WI38 (cell line): Measurements from ENCODE around the gene BCL11A.

Experiments used
- H3K4me3 ChIP-seq: 2 replicates; pipeline ENCODE4 v1.5.1; 2011; ENCODE audit warnings: low read depth, mild to moderate bottlenecking, control low read depth, low read length
- CTCF ChIP-seq: IDR thresholded peaks from 2 replicates; pipeline ENCODE4 v1.5.1; 2012; ENCODE audit warnings: low read depth, mild to moderate bottlenecking, control low read depth, low read length

Gene BCL11A

GRCh38 chr2:60544954-60545560, 8.4 kb downstream of the BCL11A start:
- no peak for TF ChIP-seq CTCF
- H3K4me3 ChIP-seq, result no peak overlapping the region

GRCh38 chr2:60544062-60544461, 9.4 kb downstream of the BCL11A start:
- TF ChIP-seq CTCF, result no peak
- no peak overlapping the region for H3K4me3 ChIP-seq

GRCh38 chr2:60541056-60541651, 12.3 kb downstream of the BCL11A start:
- no peak for TF ChIP-seq CTCF
- H3K4me3 ChIP-seq, result no peak overlapping the region

- TF ChIP-seq CTCF, result no peak
- H3K4me3 ChIP-seq, result no peak overlapping the region
Measured at GRCh38 chr2:60540074-60540473, 13.4 kb downstream of the BCL11A start.

GRCh38 chr2:60539140-60539539, 14.3 kb downstream of the BCL11A start:
- H3K4me3 ChIP-seq, result no peak overlapping the region
- no peak for TF ChIP-seq CTCF

GRCh38 chr2:60538101-60538500, 15.4 kb downstream of the BCL11A start:
- TF ChIP-seq CTCF, result no peak

GRCh38 chr2:60536746-60537145, 16.7 kb downstream of the BCL11A start:
- TF ChIP-seq CTCF, result no peak
- no peak overlapping the region for H3K4me3 ChIP-seq

More at GRCh38 chr2:60538101-60538500, 15.4 kb downstream of the BCL11A start:
- H3K4me3 ChIP-seq, result no peak overlapping the region
